H1 (cell line): ENCODE data around the gene TCF7L1. TPM values are rescaled to one million over a fixed set of nuclear protein-coding genes. Genes with fewer than 3 reads are reported as not detected.

Experiments used
- CTCF ChIA-PET: fragments of 300-600 bp; sonication (Branson Sonifier 250); formaldehyde crosslinking; loops from one replicate; lab custom pipeline; 2021; ENCODE audit not compliant: partially characterized antibody; lab: Charles Lee
- POLR2A ChIA-PET: fragments of 300-600 bp; sonication (Branson Sonifier 250); formaldehyde crosslinking; loops from one replicate; lab custom pipeline; 2021; ENCODE audit warnings: inconsistent platforms; ENCODE audit not compliant: partially characterized antibody; lab: Charles Lee
- DNase-seq, 2 experiments: peaks; one replicate each; pipeline versions ENCODE4 v3.0.0 to v3.0.0-alpha.2; 2010 to 2022; ENCODE audit warnings: low spot score in 2 of 2, low read depth in 1 of 2, mixed read lengths in 1 of 2
- FAIRE-seq: peaks from 2 replicates; lab custom pipeline; 2011; peaks lifted over from hg19 to GRCh38; lab: Jason Lieb, UNC
- H2AFZ ChIP-seq: 2 replicates; pipeline ENCODE4 v1.8.1; 2012; ENCODE audit warnings: low read length, inconsistent platforms
- H2AK5ac ChIP-seq: 2 replicates; pipeline ENCODE4 v1.6.1; 2013; ENCODE audit warnings: low read depth, low read length
- H2BK120ac ChIP-seq: replicated peaks from 2 replicates; pipeline ENCODE3; 2013; ENCODE audit warnings: low read depth, low read length, inconsistent platforms
- H2BK12ac ChIP-seq: 2 replicates; pipeline ENCODE4 v1.6.1; 2013; ENCODE audit warnings: low read depth, low read length
- H2BK15ac ChIP-seq: 2 replicates; pipeline ENCODE4 v1.6.1; 2013; ENCODE audit warnings: low read length
- H2BK20ac ChIP-seq: 2 replicates; pipeline ENCODE4 v1.6.1; 2013; ENCODE audit warnings: low read length
- H2BK5ac ChIP-seq: 2 replicates; pipeline ENCODE4 v1.6.1; 2013; ENCODE audit warnings: low read depth, low read length
- H3K14ac ChIP-seq: 2 replicates; pipeline ENCODE4 v1.6.1; 2013; ENCODE audit warnings: inconsistent platforms; ENCODE audit not compliant: insufficient read length
- H3K18ac ChIP-seq: 2 replicates; pipeline ENCODE4 v1.6.1; 2013; ENCODE audit warnings: low read length; ENCODE audit errors: extremely low read depth
- H3K23ac ChIP-seq: 2 replicates; pipeline ENCODE4 v1.6.1; 2013; ENCODE audit warnings: inconsistent platforms; ENCODE audit not compliant: insufficient read length
- H3K23me2 ChIP-seq: 2 replicates; pipeline ENCODE4 v1.6.1; 2013; ENCODE audit warnings: low read depth, low read length
- H3K27ac ChIP-seq: 2 replicates; pipeline ENCODE4 v1.6.1; 2011; ENCODE audit warnings: low read depth, low read length, inconsistent platforms
- H3K27me3 ChIP-seq, 4 experiments: replicated peaks in 1 of 4; 1 replicate in 1 of 4; 2 replicates in 3 of 4; pipeline versions ENCODE4 v1.6.1 to v1.8.1; 2011 to 2013; ENCODE audit warnings: low read length in 3 of 4, mild to moderate bottlenecking in 3 of 4, inconsistent platforms in 2 of 4, mixed read lengths in 2 of 4, moderate library complexity in 1 of 4; ENCODE audit not compliant: control insufficient read depth in 3 of 4, insufficient read depth in 3 of 4; ENCODE audit errors: extremely low read depth in 1 of 4
- H3K36me3 ChIP-seq, 4 experiments: 2 replicates each; pipeline versions ENCODE4 v1.6.1 to v1.8.1; 2011 to 2013; ENCODE audit warnings: mild to moderate bottlenecking in 4 of 4, low read length in 3 of 4, moderate library complexity in 2 of 4, control low read depth in 1 of 4, inconsistent platforms in 1 of 4; ENCODE audit not compliant: insufficient read depth in 4 of 4, control insufficient read depth in 2 of 4
- H3K4ac ChIP-seq: replicated peaks from 2 replicates; pipeline ENCODE3; 2013; ENCODE audit warnings: low read length, low read depth, mixed read lengths, inconsistent platforms; ENCODE audit not compliant: insufficient read length
- H3K4me1 ChIP-seq, 4 experiments: replicated peaks in 1 of 4; 1 replicate in 1 of 4; 2 replicates in 3 of 4; pipeline versions ENCODE4 v1.6.1 to v1.8.1; 2011 to 2013; ENCODE audit warnings: low read length in 3 of 4, inconsistent platforms in 2 of 4, mixed read lengths in 1 of 4; ENCODE audit not compliant: insufficient read depth in 4 of 4, control insufficient read depth in 3 of 4
- H3K4me2 ChIP-seq, 2 experiments: 2 replicates each; pipeline versions ENCODE4 v1.6.1 to v1.8.1; 2011 to 2013; ENCODE audit warnings: low read depth in 2 of 2, low read length in 2 of 2, control low read depth in 1 of 2, inconsistent platforms in 1 of 2, mild to moderate bottlenecking in 1 of 2; ENCODE audit not compliant: insufficient read depth in 1 of 2
- H3K4me3 ChIP-seq, 4 experiments: fragments of 200-600, 300-600 bp in 1 of 4; sonication (generic), shearing (Covaris generic), sonication (Bioruptor Twin) in 1 of 4; 2 replicates each; pipeline versions ENCODE4 v1.5.1 to v1.8.1; 2011 to 2016; ENCODE audit warnings: low read length in 4 of 4, low read depth in 3 of 4, control low read depth in 2 of 4, inconsistent platforms in 2 of 4, mild to moderate bottlenecking in 2 of 4, mixed read lengths in 1 of 4, moderate library complexity in 1 of 4; ENCODE audit not compliant: insufficient read depth in 2 of 4; ENCODE audit errors: extremely low read depth in 1 of 4
- H3K56ac ChIP-seq: replicated peaks from 2 replicates; pipeline ENCODE3; 2013; ENCODE audit warnings: low read depth, mild to moderate bottlenecking, mixed read lengths, low read length, inconsistent platforms; ENCODE audit not compliant: insufficient read length
- H3K79me1 ChIP-seq: 2 replicates; pipeline ENCODE4 v1.6.1; 2013; ENCODE audit warnings: low read depth, low read length, control low read depth
- H3K79me2 ChIP-seq, 2 experiments: 2 replicates each; pipeline versions ENCODE4 v1.6.1 to v1.8.1; 2012 to 2013; ENCODE audit warnings: low read length in 2 of 2, mild to moderate bottlenecking in 2 of 2, inconsistent platforms in 1 of 2; ENCODE audit not compliant: insufficient read depth in 2 of 2, control insufficient read depth in 1 of 2
- H3K9ac ChIP-seq, 4 experiments: replicated peaks in 1 of 4; 1 replicate in 1 of 4; 2 replicates in 3 of 4; pipeline versions ENCODE4 v1.6.1 to v1.8.1; 2011 to 2013; ENCODE audit warnings: low read depth in 3 of 4, low read length in 3 of 4, control low read depth in 2 of 4, mild to moderate bottlenecking in 2 of 4, moderate library complexity in 2 of 4, inconsistent platforms in 1 of 4; ENCODE audit errors: extremely low read depth in 1 of 4
- H3K9me3 ChIP-seq, 2 experiments: 2 replicates each; pipeline versions ENCODE4 v1.6.1 to v1.8.1; 2012 to 2013; ENCODE audit warnings: mild to moderate bottlenecking in 2 of 2, moderate library complexity in 2 of 2, control low read depth in 1 of 2, inconsistent platforms in 1 of 2, low read depth in 1 of 2, low read length in 1 of 2, mixed read lengths in 1 of 2; ENCODE audit not compliant: insufficient read depth in 2 of 2
- H4K20me1 ChIP-seq, 2 experiments: replicated peaks in 1 of 2; 2 replicates each; pipeline versions ENCODE3 to v1.8.1; 2011 to 2013; ENCODE audit warnings: inconsistent platforms in 2 of 2, low read length in 2 of 2, mild to moderate bottlenecking in 1 of 2; ENCODE audit not compliant: insufficient read depth in 2 of 2, control insufficient read depth in 1 of 2
- H4K5ac ChIP-seq: 2 replicates; pipeline ENCODE4 v1.6.1; 2013; ENCODE audit warnings: low read length, low read depth, mixed read lengths, inconsistent platforms; ENCODE audit not compliant: insufficient read length
- H4K8ac ChIP-seq: 2 replicates; pipeline ENCODE4 v1.8.0; 2013; ENCODE audit warnings: mild to moderate bottlenecking, moderate library complexity, low read length, inconsistent platforms; ENCODE audit not compliant: insufficient read depth; ENCODE audit errors: extremely low read depth
- H4K91ac ChIP-seq: replicated peaks from 2 replicates; pipeline ENCODE3; 2013; ENCODE audit warnings: low read length, mixed read lengths, inconsistent platforms; ENCODE audit not compliant: insufficient read length
- BACH1 ChIP-seq: IDR thresholded peaks from 2 replicates; pipeline ENCODE4 v1.6.1; 2012; ENCODE audit warnings: low read length, improper control_type of control experiment
- JUN ChIP-seq: IDR thresholded peaks from 2 replicates; pipeline ENCODE4 v1.6.1; 2011; ENCODE audit warnings: low read depth, mild to moderate bottlenecking, improper control_type of control experiment, low read length
- KDM5A ChIP-seq: fragments of 200-600 bp; IDR thresholded peaks from 2 replicates; pipeline ENCODE4 v1.7.1; 2012; ENCODE audit warnings: mild to moderate bottlenecking, low read length, inconsistent platforms, mixed read lengths
- RNF2 ChIP-seq: fragments of 200-900, 300-1000 bp; sonication (generic); IDR thresholded peaks from 2 replicates; pipeline ENCODE4 v1.7.1; 2016; ENCODE audit warnings: borderline replicate concordance, low read depth, mild to moderate bottlenecking, antibody characterized with exemption, low read length; ENCODE audit not compliant: poor library complexity, severe bottlenecking; ENCODE audit errors: missing control alignments
- TCF12 ChIP-seq: IDR thresholded peaks from 2 replicates; pipeline ENCODE4 v1.6.1; 2011; ENCODE audit warnings: low read depth, mild to moderate bottlenecking, low read length
- WGBS, 2 experiments: shearing (Covaris generic) in 1 of 2; methylation state at CpG; one replicate each; pipeline versions ENCODE4 v1.1.6 to v1.1.7; 2013 to 2015; ENCODE audit warnings: low lambda C conversion rate in 2 of 2, mixed read lengths in 2 of 2, inconsistent platforms in 1 of 2, low coverage in 1 of 2, missing lambda C conversion rate in 1 of 2; ENCODE audit not compliant: insufficient replicate concordance in 2 of 2, insufficient coverage in 1 of 2, insufficient read length in 1 of 2; ENCODE audit errors: extremely low coverage in 1 of 2, missing lambda C conversion rate in 1 of 2; 5-methylcytosine and 5-hydroxymethylcytosine counted together
- polyA plus RNA-seq, 7 experiments: library from polyadenylated mRNA; depleted of rRNA in 3 of 7; stranded (reverse) in 5 of 7; unstranded in 2 of 7; fragments of >200 nt in 5 of 7; fragments of 200-250 nt in 2 of 7; gene quantifications; 1 replicate in 5 of 7; 2 replicates in 1 of 7; 4 replicates in 1 of 7; pipeline versions ENCODE4 v1.2.1 to v1.2.3, GENCODE V29; 2011 to 2013; ENCODE audit warnings: missing spikeins in 2 of 7, mixed read lengths in 2 of 7
- total RNA-seq: library from RNA; stranded (reverse); fragmentation: NEBNext Ultra II Directional; extraction: Animal tissue kit (Norgen Biotek cat#: 25700); gene quantifications from 2 replicates; pipeline ENCODE4 v1.2.1, GENCODE V29; 2021

TCF7L1 gene
- total and polyA plus RNA-seq, 2 of the 8 experiments (the other 6 are each of a cell fraction or from before 2014, with no cell fraction given): 27.5 to 108 TPM

DNA sequence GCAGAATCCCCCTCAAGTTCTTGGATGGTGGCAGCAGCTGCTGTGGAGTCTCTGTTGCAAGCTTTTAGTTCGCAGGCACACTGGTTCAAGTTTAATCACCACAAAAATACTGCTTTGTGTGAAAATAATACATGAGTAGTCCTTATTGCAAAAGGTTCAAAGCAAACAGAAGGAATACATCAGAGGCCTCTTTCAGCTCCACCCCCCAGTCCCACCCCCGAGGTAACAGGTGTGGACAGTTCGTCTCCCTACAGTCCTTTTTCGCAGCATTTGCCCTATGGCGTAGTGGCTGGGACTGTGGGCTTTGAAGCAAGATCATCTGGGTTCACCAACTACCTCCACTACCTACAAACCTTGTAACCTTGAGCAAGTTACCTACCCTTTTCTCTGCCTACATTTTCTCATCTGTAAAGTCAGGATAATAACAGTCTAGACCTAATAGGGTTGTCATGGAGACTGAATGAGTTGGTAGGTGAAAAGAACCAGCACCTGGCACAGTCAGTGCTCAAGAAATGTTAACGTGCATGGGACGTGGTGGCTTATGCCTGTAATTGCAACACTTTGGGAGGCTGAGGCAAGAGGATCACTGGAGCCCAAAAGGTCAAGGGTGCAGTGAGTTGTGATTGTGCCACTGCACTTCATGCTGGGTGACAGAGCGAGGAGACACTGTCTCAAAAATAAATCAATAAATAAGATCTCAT lies 61.7 kb downstream of the TCF7L1 start:
- Histone ChIP-seq H3K23ac (no peak overlapping the region), H4K20me1 (peaks cover 12 to 24% of the 10 kb centered on the region in 2 experiments), H2BK12ac (no peak overlapping the region), H3K27me3 (no peaks in the 10 kb centered on the region), H3K4me3 (no peak overlapping the region), H3K27ac (no peak overlapping the region), H3K4me2 (no peak overlapping the region), H3K14ac (no peak overlapping the region), H3K9me3 (no peaks in the 10 kb centered on the region), H2AK5ac (no peak overlapping the region), H3K79me1 (peaks cover 36% of the 10 kb centered on the region), H2AFZ (no peak overlapping the region), H2BK15ac (no peak overlapping the region), H2BK20ac (no peak overlapping the region), H4K8ac (no peak overlapping the region), H3K4me1 (peaks cover 0 to 3% (median 2%) of the 10 kb centered on the region in 4 experiments; a peak in 3 of 7 replicates), H3K79me2 (peaks cover 13 to 96% of the 10 kb centered on the region in 2 experiments), H2BK120ac (no peak overlapping the region), H4K5ac (no peak overlapping the region), H3K36me3 (peaks cover 0 to 4% (median 0%) of the 10 kb centered on the region in 4 experiments; a peak in 2 of 8 replicates), H3K18ac (no peak overlapping the region), H3K9ac (no peak overlapping the region), H4K91ac (no peak overlapping the region), H3K23me2 (no peaks in the 10 kb centered on the region), H3K4ac (no peak overlapping the region), H2BK5ac (no peak overlapping the region), H3K56ac (no peak overlapping the region)
- CTCF ChIA-PET: interaction anchor here (0.7 to 7.4 kb wide), 7 partner anchors 9 to 72 kb away, joined by 3 to 53 read pairs (median 3); no protein-coding TSS in a partner anchor
- no peak for TF ChIP-seq RNF2
- TF ChIP-seq KDM5A: no peak
- no peak for TF ChIP-seq JUN
- TF ChIP-seq TCF12: no peak
- no peak for TF ChIP-seq BACH1
- DNase-seq (no peak), FAIRE-seq (no peak)
- WGBS, 2 experiments: 86% methylated on average over 8 of the region's 8 CpGs; no CpG with 5 or more reads in 1 of the 2 experiments
- POLR2A ChIA-PET: interaction anchor here (1.1 to 1.4 kb wide), 3 partner anchors 12 to 61 kb away, joined by 3 to 6 read pairs (median 3); no protein-coding TSS in a partner anchor
